ENCODE data around the gene COX8A. TPM values are rescaled to one million over a fixed set of nuclear protein-coding genes. Genes with fewer than 3 reads are reported as not detected.

COX8A gene
- total and polyA plus RNA-seq, 2 donors (not counting 1 experiment from before 2014, with no cell fraction given) = 99.0 to 244 TPM

GRCh38 chr11:63941901-63942300 is 32.5 kb upstream of the COX8A start:
- H3K27ac ChIP-seq (ENCODE audit: low read length in 2 of 2) = peak overlapping the region in 1 of 2 donors; percentile 81
- H3K4me3 Mint-ChIP-seq = no peak overlapping the region
- no peaks in the 10 kb centered on the region for H3K9me3 Mint-ChIP-seq (ENCODE audit: insufficient read depth)
- TF ChIP-seq EZH2 (IDR thresholded peaks at IDR 0.05; ENCODE audit: borderline replicate concordance, insufficient read depth, low read depth, low read length, poor library complexity, severe bottlenecking) = no peak
- no peak for TF ChIP-seq CTCF (IDR thresholded peaks at IDR 0.05)
- no peak overlapping the region for H2AFZ ChIP-seq (ENCODE audit: insufficient read depth, low read depth, low read length, poor library complexity, severe bottlenecking)
- H3K4me3 ChIP-seq (ENCODE audit: control extremely low read depth in 1 of 5, extremely low read depth in 1 of 5, insufficient read depth in 1 of 5, low read depth in 2 of 5, low read length in 4 of 5) = no peak overlapping the region
- intact Hi-C loops (cut with micrococcal nuclease) = no loop called here
- DNase-seq (no peak), ATAC-seq (ENCODE audit: low read depth) (no peak)
- no peak overlapping the region for H3K9ac ChIP-seq (ENCODE audit: low read length)
- H3K79me2 ChIP-seq (ENCODE audit: control insufficient read depth, insufficient read depth, low read length) = peaks cover 64% of the 10 kb centered on the region
- H3K27me3 ChIP-seq (replicated peaks in 1 of 4; ENCODE audit: control extremely low read depth in 1 of 4, control insufficient read depth in 3 of 4, insufficient read depth in 4 of 4, low read length in 3 of 4) = no peaks in the 10 kb centered on the region
- H3K4me1 ChIP-seq (ENCODE audit: control insufficient read depth in 2 of 2, insufficient read depth in 2 of 2, low read length in 2 of 2) = peaks cover 27 to 35% of the 10 kb centered on the region in 2 donors
- CTCF ChIA-PET = interaction anchor here (0.7 to 11.7 kb wide), 4 partner anchors 10 to 361 kb away, joined by 3 to 254 read pairs (median 4); partner anchors contain the start of genes MARK2 and ZFTA
- peaks cover 36% of the 10 kb centered on the region for H3K4me1 Mint-ChIP-seq
- peak overlapping the region; percentile 37 for H3K27ac Mint-ChIP-seq
- POLR2A ChIA-PET = interaction anchor here (0.6 kb wide), 1 partner anchor 9 kb away, joined by 3 read pairs; no protein-coding TSS in a partner anchor
- peaks cover 25% of the 10 kb centered on the region for H4K20me1 ChIP-seq (ENCODE audit: control insufficient read depth, insufficient read depth, low read length, poor library complexity, severe bottlenecking)
- no peaks in the 10 kb centered on the region for H3K9me3 ChIP-seq (ENCODE audit: control extremely low read depth in 1 of 3, control insufficient read depth in 2 of 3, insufficient read depth in 1 of 3, low read length in 2 of 3)
- no peaks in the 10 kb centered on the region for H3K27me3 Mint-ChIP-seq
- WGBS (ENCODE audit: insufficient coverage) = no CpG with 5 or more reads among the region's 4 CpGs
- H3K36me3 ChIP-seq (replicated peaks in 1 of 2; ENCODE audit: control extremely low read depth in 1 of 2, control insufficient read depth in 1 of 2, extremely low read depth in 1 of 2, insufficient read depth in 2 of 2, low read length in 1 of 2) = peaks cover 3 to 11% of the 10 kb centered on the region in 2 experiments
- H3K4me2 ChIP-seq (replicated peaks; ENCODE audit: low read depth, low read length, poor library complexity, severe bottlenecking) = no peak overlapping the region

- POLR2A ChIA-PET = no interaction called here
Observed at GRCh38 chr11:63942803-63943202, 31.6 kb upstream of the COX8A start.

More at GRCh38 chr11:63942803-63943202, 31.6 kb upstream of the COX8A start:
- no peaks in the 10 kb centered on the region for H3K9me3 ChIP-seq (ENCODE audit: control extremely low read depth in 1 of 3, control insufficient read depth in 2 of 3, insufficient read depth in 1 of 3, low read length in 2 of 3)
- H3K4me1 ChIP-seq (ENCODE audit: control insufficient read depth in 2 of 2, insufficient read depth in 2 of 2, low read length in 2 of 2) = peaks cover 27 to 34% of the 10 kb centered on the region in 2 donors
- H3K4me3 ChIP-seq (ENCODE audit: control extremely low read depth in 1 of 5, extremely low read depth in 1 of 5, insufficient read depth in 1 of 5, low read depth in 2 of 5, low read length in 4 of 5) = no peak overlapping the region
- peaks cover 65% of the 10 kb centered on the region for H3K79me2 ChIP-seq (ENCODE audit: control insufficient read depth, insufficient read depth, low read length)
- no peak overlapping the region for H3K27ac Mint-ChIP-seq
- H2AFZ ChIP-seq (ENCODE audit: insufficient read depth, low read depth, low read length, poor library complexity, severe bottlenecking) = no peak overlapping the region
- H3K27me3 Mint-ChIP-seq = no peaks in the 10 kb centered on the region
- peaks cover 25% of the 10 kb centered on the region for H4K20me1 ChIP-seq (ENCODE audit: control insufficient read depth, insufficient read depth, low read length, poor library complexity, severe bottlenecking)
- H3K27ac ChIP-seq (ENCODE audit: low read length in 2 of 2) = no peak overlapping the region
- no peak overlapping the region for H3K4me3 Mint-ChIP-seq
- ATAC-seq (ENCODE audit: low read depth) (no peak), DNase-seq (no peak)
- H3K27me3 ChIP-seq (replicated peaks in 1 of 4; ENCODE audit: control extremely low read depth in 1 of 4, control insufficient read depth in 3 of 4, insufficient read depth in 4 of 4, low read length in 3 of 4) = no peaks in the 10 kb centered on the region
- H3K9me3 Mint-ChIP-seq (ENCODE audit: insufficient read depth) = no peaks in the 10 kb centered on the region
- WGBS (ENCODE audit: insufficient coverage) = 94% methylated on average over 3 of the region's 3 CpGs
- H3K4me1 Mint-ChIP-seq = peaks cover 36% of the 10 kb centered on the region
- no peak overlapping the region for H3K4me2 ChIP-seq (replicated peaks; ENCODE audit: low read depth, low read length, poor library complexity, severe bottlenecking)
- intact Hi-C loops (cut with micrococcal nuclease) = no loop called here
- CTCF ChIA-PET = interaction anchor here (0.6 to 11.7 kb wide), 5 partner anchors 10 to 360 kb away, joined by 3 to 254 read pairs (median 3); partner anchors contain the start of genes MARK2 and ZFTA
- peaks cover 3 to 11% of the 10 kb centered on the region in 2 experiments for H3K36me3 ChIP-seq (replicated peaks in 1 of 2; ENCODE audit: control extremely low read depth in 1 of 2, control insufficient read depth in 1 of 2, extremely low read depth in 1 of 2, insufficient read depth in 2 of 2, low read length in 1 of 2)
- no peak for TF ChIP-seq EZH2 (IDR thresholded peaks at IDR 0.05; ENCODE audit: borderline replicate concordance, insufficient read depth, low read depth, low read length, poor library complexity, severe bottlenecking)
- no peak for TF ChIP-seq CTCF (IDR thresholded peaks at IDR 0.05)
- H3K9ac ChIP-seq (ENCODE audit: low read length) = no peak overlapping the region
